H1 (cell line): Measurements from ENCODE around the gene DPF3. TPM values are rescaled to one million over a fixed set of nuclear protein-coding genes. Genes with fewer than 3 reads are reported as not detected.

Experiments
- CTCF ChIA-PET: fragments of 300-600 bp; sonication (Branson Sonifier 250); formaldehyde crosslinking; loops from one replicate; lab custom pipeline; 2021; ENCODE audit not compliant: partially characterized antibody; lab: Charles Lee
- POLR2A ChIA-PET: fragments of 300-600 bp; sonication (Branson Sonifier 250); formaldehyde crosslinking; loops from one replicate; lab custom pipeline; 2021; ENCODE audit warnings: inconsistent platforms; ENCODE audit not compliant: partially characterized antibody; lab: Charles Lee
- DNase-seq, 2 experiments: peaks; one replicate each; pipeline versions ENCODE4 v3.0.0 to v3.0.0-alpha.2; 2010 to 2022; ENCODE audit warnings: low spot score in 2 of 2, low read depth in 1 of 2, mixed read lengths in 1 of 2
- FAIRE-seq: peaks from 2 replicates; lab custom pipeline; 2011; peaks lifted over from hg19 to GRCh38; lab: Jason Lieb, UNC
- H2AFZ ChIP-seq: 2 replicates; pipeline ENCODE4 v1.8.1; 2012; ENCODE audit warnings: low read length, inconsistent platforms
- H2AK5ac ChIP-seq: 2 replicates; pipeline ENCODE4 v1.6.1; 2013; ENCODE audit warnings: low read depth, low read length
- H2BK120ac ChIP-seq: replicated peaks from 2 replicates; pipeline ENCODE3; 2013; ENCODE audit warnings: low read depth, low read length, inconsistent platforms
- H2BK12ac ChIP-seq: 2 replicates; pipeline ENCODE4 v1.6.1; 2013; ENCODE audit warnings: low read depth, low read length
- H2BK15ac ChIP-seq: 2 replicates; pipeline ENCODE4 v1.6.1; 2013; ENCODE audit warnings: low read length
- H2BK20ac ChIP-seq: 2 replicates; pipeline ENCODE4 v1.6.1; 2013; ENCODE audit warnings: low read length
- H2BK5ac ChIP-seq: 2 replicates; pipeline ENCODE4 v1.6.1; 2013; ENCODE audit warnings: low read depth, low read length
- H3K14ac ChIP-seq: 2 replicates; pipeline ENCODE4 v1.6.1; 2013; ENCODE audit warnings: inconsistent platforms; ENCODE audit not compliant: insufficient read length
- H3K18ac ChIP-seq: 2 replicates; pipeline ENCODE4 v1.6.1; 2013; ENCODE audit warnings: low read length; ENCODE audit errors: extremely low read depth
- H3K23ac ChIP-seq: 2 replicates; pipeline ENCODE4 v1.6.1; 2013; ENCODE audit warnings: inconsistent platforms; ENCODE audit not compliant: insufficient read length
- H3K23me2 ChIP-seq: 2 replicates; pipeline ENCODE4 v1.6.1; 2013; ENCODE audit warnings: low read depth, low read length
- H3K27ac ChIP-seq: 2 replicates; pipeline ENCODE4 v1.6.1; 2011; ENCODE audit warnings: low read depth, low read length, inconsistent platforms
- H3K27me3 ChIP-seq, 4 experiments: replicated peaks in 1 of 4; 1 replicate in 1 of 4; 2 replicates in 3 of 4; pipeline versions ENCODE4 v1.6.1 to v1.8.1; 2011 to 2013; ENCODE audit warnings: low read length in 3 of 4, mild to moderate bottlenecking in 3 of 4, inconsistent platforms in 2 of 4, mixed read lengths in 2 of 4, moderate library complexity in 1 of 4; ENCODE audit not compliant: control insufficient read depth in 3 of 4, insufficient read depth in 3 of 4; ENCODE audit errors: extremely low read depth in 1 of 4
- H3K36me3 ChIP-seq, 4 experiments: 2 replicates each; pipeline versions ENCODE4 v1.6.1 to v1.8.1; 2011 to 2013; ENCODE audit warnings: mild to moderate bottlenecking in 4 of 4, low read length in 3 of 4, moderate library complexity in 2 of 4, control low read depth in 1 of 4, inconsistent platforms in 1 of 4; ENCODE audit not compliant: insufficient read depth in 4 of 4, control insufficient read depth in 2 of 4
- H3K4ac ChIP-seq: replicated peaks from 2 replicates; pipeline ENCODE3; 2013; ENCODE audit warnings: low read length, low read depth, mixed read lengths, inconsistent platforms; ENCODE audit not compliant: insufficient read length
- H3K4me1 ChIP-seq, 4 experiments: replicated peaks in 1 of 4; 1 replicate in 1 of 4; 2 replicates in 3 of 4; pipeline versions ENCODE4 v1.6.1 to v1.8.1; 2011 to 2013; ENCODE audit warnings: low read length in 3 of 4, inconsistent platforms in 2 of 4, mixed read lengths in 1 of 4; ENCODE audit not compliant: insufficient read depth in 4 of 4, control insufficient read depth in 3 of 4
- H3K4me2 ChIP-seq, 2 experiments: 2 replicates each; pipeline versions ENCODE4 v1.6.1 to v1.8.1; 2011 to 2013; ENCODE audit warnings: low read depth in 2 of 2, low read length in 2 of 2, control low read depth in 1 of 2, inconsistent platforms in 1 of 2, mild to moderate bottlenecking in 1 of 2; ENCODE audit not compliant: insufficient read depth in 1 of 2
- H3K4me3 ChIP-seq, 4 experiments: fragments of 200-600, 300-600 bp in 1 of 4; sonication (generic), shearing (Covaris generic), sonication (Bioruptor Twin) in 1 of 4; 2 replicates each; pipeline versions ENCODE4 v1.5.1 to v1.8.1; 2011 to 2016; ENCODE audit warnings: low read length in 4 of 4, low read depth in 3 of 4, control low read depth in 2 of 4, inconsistent platforms in 2 of 4, mild to moderate bottlenecking in 2 of 4, mixed read lengths in 1 of 4, moderate library complexity in 1 of 4; ENCODE audit not compliant: insufficient read depth in 2 of 4; ENCODE audit errors: extremely low read depth in 1 of 4
- H3K56ac ChIP-seq: replicated peaks from 2 replicates; pipeline ENCODE3; 2013; ENCODE audit warnings: low read depth, mild to moderate bottlenecking, mixed read lengths, low read length, inconsistent platforms; ENCODE audit not compliant: insufficient read length
- H3K79me1 ChIP-seq: 2 replicates; pipeline ENCODE4 v1.6.1; 2013; ENCODE audit warnings: low read depth, low read length, control low read depth
- H3K79me2 ChIP-seq, 2 experiments: 2 replicates each; pipeline versions ENCODE4 v1.6.1 to v1.8.1; 2012 to 2013; ENCODE audit warnings: low read length in 2 of 2, mild to moderate bottlenecking in 2 of 2, inconsistent platforms in 1 of 2; ENCODE audit not compliant: insufficient read depth in 2 of 2, control insufficient read depth in 1 of 2
- H3K9ac ChIP-seq, 4 experiments: replicated peaks in 1 of 4; 1 replicate in 1 of 4; 2 replicates in 3 of 4; pipeline versions ENCODE4 v1.6.1 to v1.8.1; 2011 to 2013; ENCODE audit warnings: low read depth in 3 of 4, low read length in 3 of 4, control low read depth in 2 of 4, mild to moderate bottlenecking in 2 of 4, moderate library complexity in 2 of 4, inconsistent platforms in 1 of 4; ENCODE audit errors: extremely low read depth in 1 of 4
- H3K9me3 ChIP-seq, 2 experiments: 2 replicates each; pipeline versions ENCODE4 v1.6.1 to v1.8.1; 2012 to 2013; ENCODE audit warnings: mild to moderate bottlenecking in 2 of 2, moderate library complexity in 2 of 2, control low read depth in 1 of 2, inconsistent platforms in 1 of 2, low read depth in 1 of 2, low read length in 1 of 2, mixed read lengths in 1 of 2; ENCODE audit not compliant: insufficient read depth in 2 of 2
- H4K20me1 ChIP-seq, 2 experiments: replicated peaks in 1 of 2; 2 replicates each; pipeline versions ENCODE3 to v1.8.1; 2011 to 2013; ENCODE audit warnings: inconsistent platforms in 2 of 2, low read length in 2 of 2, mild to moderate bottlenecking in 1 of 2; ENCODE audit not compliant: insufficient read depth in 2 of 2, control insufficient read depth in 1 of 2
- H4K5ac ChIP-seq: 2 replicates; pipeline ENCODE4 v1.6.1; 2013; ENCODE audit warnings: low read length, low read depth, mixed read lengths, inconsistent platforms; ENCODE audit not compliant: insufficient read length
- H4K8ac ChIP-seq: 2 replicates; pipeline ENCODE4 v1.8.0; 2013; ENCODE audit warnings: mild to moderate bottlenecking, moderate library complexity, low read length, inconsistent platforms; ENCODE audit not compliant: insufficient read depth; ENCODE audit errors: extremely low read depth
- H4K91ac ChIP-seq: replicated peaks from 2 replicates; pipeline ENCODE3; 2013; ENCODE audit warnings: low read length, mixed read lengths, inconsistent platforms; ENCODE audit not compliant: insufficient read length
- BACH1 ChIP-seq: IDR thresholded peaks from 2 replicates; pipeline ENCODE4 v1.6.1; 2012; ENCODE audit warnings: low read length, improper control_type of control experiment
- CTBP2 ChIP-seq: IDR thresholded peaks from 2 replicates; pipeline ENCODE4 v1.7.0; 2011; ENCODE audit warnings: borderline replicate concordance, mild to moderate bottlenecking, moderate library complexity, mixed read lengths, low read length; ENCODE audit not compliant: insufficient read depth, insufficient read length
- EZH2 ChIP-seq: fragments of 200-600 bp; sonication (generic); IDR thresholded peaks from 2 replicates; pipeline ENCODE4 v1.7.1; 2012; ENCODE audit warnings: low read depth, mild to moderate bottlenecking, moderate library complexity, low read length, inconsistent platforms; ENCODE audit not compliant: severe bottlenecking
- JUN ChIP-seq: IDR thresholded peaks from 2 replicates; pipeline ENCODE4 v1.6.1; 2011; ENCODE audit warnings: low read depth, mild to moderate bottlenecking, improper control_type of control experiment, low read length
- KDM1A ChIP-seq: fragments of 200-600, 300-600 bp; sonication (generic); IDR thresholded peaks from 2 replicates; pipeline ENCODE4 v1.7.1; 2016; ENCODE audit warnings: mild to moderate bottlenecking, low read length, borderline replicate concordance
- MAFK ChIP-seq: IDR thresholded peaks from 2 replicates; pipeline ENCODE4 v1.6.1; 2012; ENCODE audit warnings: low read depth, mild to moderate bottlenecking, improper control_type of control experiment, low read length
- PHF8 ChIP-seq: fragments of 200-600 bp; sonication (generic); conservative IDR thresholded peaks from 2 replicates; pipeline ENCODE4 v1.7.1; 2012; ENCODE audit warnings: low read depth, mild to moderate bottlenecking, inconsistent platforms, low read length, moderate library complexity
- RXRA ChIP-seq: IDR thresholded peaks from 2 replicates; pipeline ENCODE4 v1.6.1; 2011; ENCODE audit warnings: low read depth, mild to moderate bottlenecking, low read length, moderate library complexity; ENCODE audit not compliant: insufficient read depth
- SIRT6 ChIP-seq: IDR thresholded peaks from one replicate; pipeline ENCODE4 v1.7.1; 2012; ENCODE audit warnings: low read length, inconsistent platforms
- SP1 ChIP-seq: IDR thresholded peaks from 2 replicates; pipeline ENCODE4 v1.6.1; 2011; ENCODE audit warnings: low read depth, low read length
- SRF ChIP-seq: IDR thresholded peaks from 2 replicates; pipeline ENCODE4 v1.6.1; 2011; ENCODE audit warnings: mild to moderate bottlenecking, low read depth, low read length, moderate library complexity
- WGBS, 2 experiments: shearing (Covaris generic) in 1 of 2; methylation state at CpG; one replicate each; pipeline versions ENCODE4 v1.1.6 to v1.1.7; 2013 to 2015; ENCODE audit warnings: low lambda C conversion rate in 2 of 2, mixed read lengths in 2 of 2, inconsistent platforms in 1 of 2, low coverage in 1 of 2, missing lambda C conversion rate in 1 of 2; ENCODE audit not compliant: insufficient replicate concordance in 2 of 2, insufficient coverage in 1 of 2, insufficient read length in 1 of 2; ENCODE audit errors: extremely low coverage in 1 of 2, missing lambda C conversion rate in 1 of 2; 5-methylcytosine and 5-hydroxymethylcytosine counted together
- polyA plus RNA-seq, 7 experiments: library from polyadenylated mRNA; depleted of rRNA in 3 of 7; stranded (reverse) in 5 of 7; unstranded in 2 of 7; fragments of >200 nt in 5 of 7; fragments of 200-250 nt in 2 of 7; gene quantifications; 1 replicate in 5 of 7; 2 replicates in 1 of 7; 4 replicates in 1 of 7; pipeline versions ENCODE4 v1.2.1 to v1.2.3, GENCODE V29; 2011 to 2013; ENCODE audit warnings: missing spikeins in 2 of 7, mixed read lengths in 2 of 7
- total RNA-seq: library from RNA; stranded (reverse); fragmentation: NEBNext Ultra II Directional; extraction: Animal tissue kit (Norgen Biotek cat#: 25700); gene quantifications from 2 replicates; pipeline ENCODE4 v1.2.1, GENCODE V29; 2021

Gene DPF3
- total and polyA plus RNA-seq, 2 of the 8 experiments (the other 6 are each of a cell fraction or from before 2014, with no cell fraction given): 0.19 TPM; not detected in 1

- Histone ChIP-seq H3K4ac (no peak overlapping the region), H3K9me3 (no peaks in the 10 kb centered on the region), H3K27ac (no peak overlapping the region), H3K56ac (no peak overlapping the region), H3K23ac (no peak overlapping the region), H3K9ac (no peak overlapping the region), H2BK12ac (no peak overlapping the region)
- no peak for DNase-seq
- TF ChIP-seq JUN: no peak
- no peak for TF ChIP-seq PHF8
- TF ChIP-seq MAFK: no peak
- TF ChIP-seq KDM1A: no peak
- no peak for TF ChIP-seq CTBP2
- TF ChIP-seq SRF: no peak
- TF ChIP-seq SP1: no peak
- TF ChIP-seq RXRA: no peak
- TF ChIP-seq BACH1: no peak
- no peak for TF ChIP-seq SIRT6
- TF ChIP-seq EZH2: no peak
- TF ChIP-seq, all 59 proteins: peak for 0
- Histone ChIP-seq H4K91ac (no peak overlapping the region), H2BK120ac (no peak overlapping the region), H4K5ac (no peak overlapping the region), H2BK20ac (no peak overlapping the region), H4K8ac (no peak overlapping the region), H3K27me3 (no peaks in the 10 kb centered on the region), H2BK15ac (no peak overlapping the region), H3K23me2 (no peaks in the 10 kb centered on the region), H3K4me1 (no peaks in the 10 kb centered on the region), H3K4me3 (no peak overlapping the region), H2AK5ac (no peak overlapping the region), H3K4me2 (no peak overlapping the region), H2AFZ (no peak overlapping the region), H3K79me2 (no peaks in the 10 kb centered on the region), H2BK5ac (no peak overlapping the region), H4K20me1 (no peaks in the 10 kb centered on the region), H3K36me3 (no peaks in the 10 kb centered on the region), H3K79me1 (no peaks in the 10 kb centered on the region), H3K18ac (no peak overlapping the region), H3K14ac (no peak overlapping the region)
- ChIA-PET CTCF (interaction anchor here (1.1 to 2.6 kb wide), 2 partner anchors 199 to 202 kb away, joined by 4 to 8 read pairs; no protein-coding TSS in a partner anchor), POLR2A (no interaction called here)
- FAIRE-seq: no peak
- WGBS, 2 experiments: 74% methylated on average over 7 of the region's 9 CpGs; no CpG with 5 or more reads in 1 of the 2 experiments
Measured at GRCh38 chr14:72715850-72716228, 178.1 kb downstream of the DPF3 start.
